ENCODE data around the gene TGFBRAP1.

DNA sequence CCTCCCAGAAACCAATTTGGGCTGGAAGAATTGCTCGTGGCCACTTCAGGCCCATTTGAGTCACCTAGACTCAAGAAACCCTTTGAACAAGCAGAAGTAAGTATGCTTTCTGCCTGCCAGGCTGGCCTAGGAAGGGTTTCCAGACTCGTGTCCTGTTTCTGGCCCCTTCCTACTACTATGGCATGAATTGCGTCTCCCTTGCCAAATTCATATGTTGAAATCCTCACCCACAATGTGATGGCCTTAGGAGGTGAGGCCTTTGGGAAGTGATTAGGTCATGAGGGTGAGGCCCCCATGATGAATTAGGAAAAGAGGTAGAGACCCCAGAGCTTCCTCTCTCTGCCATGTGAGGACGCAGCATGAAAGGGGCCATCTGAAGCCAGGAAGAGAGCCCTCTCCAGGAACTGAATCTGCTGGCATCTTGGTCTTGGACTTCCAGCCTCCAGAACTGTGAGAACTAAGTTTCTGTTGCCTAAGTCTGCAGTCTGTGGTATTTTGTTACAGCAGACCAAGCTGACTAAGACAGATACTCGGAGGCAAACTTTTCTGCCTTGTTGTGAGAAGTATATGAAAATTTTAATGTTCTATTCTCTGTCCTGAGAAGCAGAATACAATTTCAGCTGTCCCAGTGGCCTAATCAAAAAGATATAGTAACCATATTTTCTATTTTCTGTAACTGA lies 74.9 kb downstream of the TGFBRAP1 start:
- TF ChIP-seq POLR2A (IDR thresholded peaks at IDR 0.05; ENCODE audit: low read depth, low read length) (no peak), POLR2AphosphoS5 (IDR thresholded peaks at IDR 0.05; ENCODE audit: low read depth, low read length) (no peak)

Measured in GM12892 (cell line).